ENCODE measurements around the gene PAPPA. TPM values are rescaled to one million over a fixed set of nuclear protein-coding genes. Genes with fewer than 3 reads are reported as not detected.

Gene PAPPA
- total and polyA plus RNA-seq, 2 donors from 2014 or later, result 4.2 to 10.2 TPM

- FAIRE-seq (no peak), DNase-seq (no peak)
- Histone ChIP-seq H3K9me3 (ENCODE audit: control insufficient read depth in 2 of 3, insufficient read depth in 1 of 3, low read length in 3 of 3) (no peaks in the 10 kb centered on the region), H3K4me3 (ENCODE audit: low read length in 3 of 3) (no peak overlapping the region), H3K36me3 (ENCODE audit: control insufficient read depth in 2 of 3, insufficient read depth in 3 of 3, low read length in 3 of 3) (no peaks in the 10 kb centered on the region), H3K4me1 (ENCODE audit: control insufficient read depth in 2 of 3, insufficient read depth in 2 of 3, low read depth in 1 of 3, low read length in 3 of 3) (no peaks in the 10 kb centered on the region), H3K27me3 (ENCODE audit: control insufficient read depth, insufficient read depth, low read length) (no peaks in the 10 kb centered on the region), H3K27ac (ENCODE audit: low read depth in 2 of 2, low read length in 2 of 2) (no peak overlapping the region), H3K9ac (ENCODE audit: low read length in 3 of 3) (no peak overlapping the region)
- TF ChIP-seq CTCF (IDR thresholded peaks at IDR 0.05; ENCODE audit: borderline replicate concordance, extremely low read depth, insufficient read depth), result no peak
- intact Hi-C loops (cut with DNase I), result no loop called here
These were observed 183.4 kb downstream of the PAPPA start for GRCh38 chr9:116337015-116337414.

GRCh38 chr9:116340270-116340669, 186.7 kb downstream of the PAPPA start:
- no peaks in the 10 kb centered on the region for H3K27me3 ChIP-seq (ENCODE audit: control insufficient read depth, insufficient read depth, low read length)
- no peak for TF ChIP-seq CTCF (IDR thresholded peaks at IDR 0.05; ENCODE audit: borderline replicate concordance, extremely low read depth, insufficient read depth)
- H3K9ac ChIP-seq (ENCODE audit: low read length in 3 of 3), result no peak overlapping the region
- H3K27ac ChIP-seq (ENCODE audit: low read depth in 2 of 2, low read length in 2 of 2), result no peak overlapping the region
- no peak overlapping the region for H3K4me3 ChIP-seq (ENCODE audit: low read length in 3 of 3)
- no peaks in the 10 kb centered on the region for H3K4me1 ChIP-seq (ENCODE audit: control insufficient read depth in 2 of 3, insufficient read depth in 2 of 3, low read depth in 1 of 3, low read length in 3 of 3)
- intact Hi-C loops (cut with DNase I), result no loop called here
- DNase-seq, result no peak
- no peaks in the 10 kb centered on the region for H3K9me3 ChIP-seq (ENCODE audit: control insufficient read depth in 2 of 3, insufficient read depth in 1 of 3, low read length in 3 of 3)
- no peak for FAIRE-seq
- H3K36me3 ChIP-seq (ENCODE audit: control insufficient read depth in 2 of 3, insufficient read depth in 3 of 3, low read length in 3 of 3), result no peaks in the 10 kb centered on the region

- FAIRE-seq (no peak), DNase-seq (no peak)
- Histone ChIP-seq H3K4me3 (ENCODE audit: low read length in 3 of 3) (no peak overlapping the region), H3K36me3 (ENCODE audit: control insufficient read depth in 2 of 3, insufficient read depth in 3 of 3, low read length in 3 of 3) (no peaks in the 10 kb centered on the region), H3K27me3 (ENCODE audit: control insufficient read depth, insufficient read depth, low read length) (no peaks in the 10 kb centered on the region), H3K27ac (ENCODE audit: low read depth in 2 of 2, low read length in 2 of 2) (no peak overlapping the region), H3K4me1 (ENCODE audit: control insufficient read depth in 2 of 3, insufficient read depth in 2 of 3, low read depth in 1 of 3, low read length in 3 of 3) (no peaks in the 10 kb centered on the region), H3K9ac (ENCODE audit: low read length in 3 of 3) (no peak overlapping the region), H3K9me3 (ENCODE audit: control insufficient read depth in 2 of 3, insufficient read depth in 1 of 3, low read length in 3 of 3) (no peaks in the 10 kb centered on the region)
- intact Hi-C loops (cut with DNase I), result no loop called here
- no peak for TF ChIP-seq CTCF (IDR thresholded peaks at IDR 0.05; ENCODE audit: borderline replicate concordance, extremely low read depth, insufficient read depth)
These were observed 188.5 kb downstream of the PAPPA start for GRCh38 chr9:116342061-116342460.

- H3K36me3 ChIP-seq (ENCODE audit: control insufficient read depth in 2 of 3, insufficient read depth in 3 of 3, low read length in 3 of 3), result peaks cover 0 to 5% (median 0%) of the 10 kb centered on the region in 3 donors
- no peaks in the 10 kb centered on the region for H3K9me3 ChIP-seq (ENCODE audit: control insufficient read depth in 2 of 3, insufficient read depth in 1 of 3, low read length in 3 of 3)
- H3K9ac ChIP-seq (ENCODE audit: low read length in 3 of 3), result no peak overlapping the region
- no peak overlapping the region for H3K4me3 ChIP-seq (ENCODE audit: low read length in 3 of 3)
- TF ChIP-seq CTCF (IDR thresholded peaks at IDR 0.05; ENCODE audit: borderline replicate concordance, extremely low read depth, insufficient read depth), result no peak
- DNase-seq, result no peak
- no peaks in the 10 kb centered on the region for H3K4me1 ChIP-seq (ENCODE audit: control insufficient read depth in 2 of 3, insufficient read depth in 2 of 3, low read depth in 1 of 3, low read length in 3 of 3)
- no peak for FAIRE-seq
- H3K27me3 ChIP-seq (ENCODE audit: control insufficient read depth, insufficient read depth, low read length), result no peaks in the 10 kb centered on the region
- intact Hi-C loops (cut with DNase I), result no loop called here
- no peak overlapping the region for H3K27ac ChIP-seq (ENCODE audit: low read depth in 2 of 2, low read length in 2 of 2)
These were observed 189.3 kb downstream of the PAPPA start for GRCh38 chr9:116342941-116343340.
